GM18951 (cell line): ENCODE data around the gene DCTPP1.
"Not testable (repeated sequence)": the region's sequence is repeated elsewhere in the genome, so short reads cannot be mapped to it uniquely, and the experiment has no call there.

Experiments used
- POLR2A ChIP-seq: IDR thresholded peaks from 4 replicates; pipeline ENCODE4 v1.6.1; 2011; ENCODE audit warnings: mild to moderate bottlenecking; ENCODE audit not compliant: insufficient read length, insufficient read depth; ENCODE audit errors: extremely low read depth
- in situ Hi-C: fragments of 300-500 bp; cut with MboI; formaldehyde crosslinking; loops from one replicate; pipeline ENCODE4 v1.12.0; 2022; ENCODE audit warnings: low sequenced_read_pairs, mixed read lengths, inconsistent platforms; ENCODE audit not compliant: unreplicated experiment

The DCTPP1 gene

GRCh38 chr16:30429678-30430427, at the start of gene DCTPP1:
Gene DCTPP1, minus strand, starts transcription at chr16:30430030. Its CDS starts 50 bp downstream, at chr16:30429980.
- in situ Hi-C loops = no loop called here
- peak; percentile 68 for TF ChIP-seq POLR2A

- peak; percentile 4 for TF ChIP-seq POLR2A
- in situ Hi-C loops = no loop called here
Measured at GRCh38 chr16:30478766-30479478, 49.1 kb upstream of the DCTPP1 start.

GRCh38 chr16:30477773-30478172, 47.9 kb upstream of the DCTPP1 start:
- in situ Hi-C loops = not testable (repeated sequence)

- TF ChIP-seq POLR2A = no peak
- in situ Hi-C loops = no loop called here
Measured at GRCh38 chr16:30476991-30477390, 47.2 kb upstream of the DCTPP1 start.

- in situ Hi-C loops = no loop called here
- TF ChIP-seq POLR2A = no peak
Measured at GRCh38 chr16:30474684-30475083, 44.9 kb upstream of the DCTPP1 start.

GRCh38 chr16:30474074-30474452, 44.2 kb upstream of the DCTPP1 start:
- in situ Hi-C loops = no loop called here
- TF ChIP-seq POLR2A = no peak

- in situ Hi-C loops = no loop called here
- TF ChIP-seq POLR2A = no peak
Measured at GRCh38 chr16:30473231-30474073, 43.6 kb upstream of the DCTPP1 start.

- in situ Hi-C loops = no loop called here
- peak; percentile 47 for TF ChIP-seq POLR2A
Measured at GRCh38 chr16:30472328-30472942, 42.6 kb upstream of the DCTPP1 start, which contains the start of gene ITGAL. Gene ITGAL, plus strand, starts transcription at chr16:30472742. Its CDS starts 96 bp downstream, at chr16:30472838.

GRCh38 chr16:30470632-30470995, 40.8 kb upstream of the DCTPP1 start:
- no peak for TF ChIP-seq POLR2A
- in situ Hi-C loops = no loop called here

GRCh38 chr16:30470170-30470512, 40.3 kb upstream of the DCTPP1 start:
- in situ Hi-C loops = no loop called here
- no peak for TF ChIP-seq POLR2A

GRCh38 chr16:30464078-30464477, 34.2 kb upstream of the DCTPP1 start:
- no peak for TF ChIP-seq POLR2A
- in situ Hi-C loops = no loop called here

- in situ Hi-C loops = not testable (repeated sequence)
Measured at GRCh38 chr16:30461426-30461825, 31.6 kb upstream of the DCTPP1 start.

GRCh38 chr16:30459456-30459855, 29.6 kb upstream of the DCTPP1 start:
- in situ Hi-C loops = no loop called here
- no peak for TF ChIP-seq POLR2A

- in situ Hi-C loops = no loop called here
- peak; percentile 73 for TF ChIP-seq POLR2A
Measured at GRCh38 chr16:30458561-30459394, 28.9 kb upstream of the DCTPP1 start.
